HEK293 (cell line): ENCODE measurements around the gene ATP5PO.

Experiments used
- FEZF1 ChIP-seq: fragments of 450-650 bp; formaldehyde crosslinking; IDR thresholded peaks from 2 replicates; pipeline ENCODE4 v1.5.1; 2016; ENCODE audit warnings: missing biosample characterization, missing genetic modification characterization
- GLIS1 ChIP-seq: fragments of 450-650 bp; formaldehyde crosslinking; IDR thresholded peaks from 2 replicates; pipeline ENCODE4 v1.5.1; 2016; ENCODE audit warnings: missing biosample characterization, missing genetic modification characterization
- HOXA7 ChIP-seq: sonication (generic); formaldehyde crosslinking; IDR thresholded peaks from 2 replicates; pipeline ENCODE4 v1.8.1; 2022; ENCODE audit warnings: missing genetic modification reagents, borderline replicate concordance
- KLF10 ChIP-seq: fragments of 450-650 bp; IDR thresholded peaks from 2 replicates; pipeline ENCODE4 v1.5.1; 2018; ENCODE audit warnings: missing biosample characterization, mild to moderate bottlenecking, missing genetic modification characterization
- KLF8 ChIP-seq: fragments of 450-650 bp; formaldehyde crosslinking; IDR thresholded peaks from 2 replicates; pipeline ENCODE4 v1.5.1; 2016; ENCODE audit warnings: missing biosample characterization, missing genetic modification characterization
- OSR2 ChIP-seq: fragments of 450-650 bp; formaldehyde crosslinking; IDR thresholded peaks from 2 replicates; pipeline ENCODE4 v1.5.1; 2016; ENCODE audit warnings: missing biosample characterization, missing genetic modification characterization
- PRDM4 ChIP-seq: fragments of 450-650 bp; formaldehyde crosslinking; IDR thresholded peaks from 2 replicates; pipeline ENCODE4 v1.5.1; 2017; ENCODE audit warnings: missing biosample characterization, missing genetic modification characterization
- PRDM6 ChIP-seq: fragments of 450-650 bp; formaldehyde crosslinking; IDR thresholded peaks from 2 replicates; pipeline ENCODE4 v1.5.1; 2017; ENCODE audit warnings: missing biosample characterization, missing genetic modification characterization
- SCRT1 ChIP-seq: fragments of 450-650 bp; formaldehyde crosslinking; IDR thresholded peaks from 2 replicates; pipeline ENCODE4 v1.5.1; 2016; ENCODE audit warnings: missing biosample characterization, missing genetic modification characterization, borderline replicate concordance
- YY1 ChIP-seq: fragments of 450-650 bp; formaldehyde crosslinking; IDR thresholded peaks from 2 replicates; pipeline ENCODE4 v1.5.1; 2018; ENCODE audit warnings: missing biosample characterization, missing genetic modification characterization
- ZFHX2 ChIP-seq: fragments of 450-650 bp; formaldehyde crosslinking; conservative IDR thresholded peaks from 2 replicates; pipeline ENCODE4 v1.5.1; 2016; ENCODE audit warnings: missing biosample characterization, missing genetic modification characterization
- ZFP69B ChIP-seq: fragments of 450-650 bp; formaldehyde crosslinking; IDR thresholded peaks from 2 replicates; pipeline ENCODE4 v1.5.1; 2016; ENCODE audit warnings: missing biosample characterization, missing genetic modification characterization
- ZNF184 ChIP-seq: fragments of 450-650 bp; IDR thresholded peaks from 2 replicates; pipeline ENCODE4 v1.5.1; 2018; ENCODE audit warnings: missing biosample characterization, mild to moderate bottlenecking, missing genetic modification characterization
- ZNF2 ChIP-seq: fragments of 450-650 bp; formaldehyde crosslinking; IDR thresholded peaks from 2 replicates; pipeline ENCODE4 v1.5.1; 2016; ENCODE audit warnings: missing biosample characterization, missing genetic modification characterization
- ZNF394 ChIP-seq: fragments of 450-650 bp; formaldehyde crosslinking; IDR thresholded peaks from 2 replicates; pipeline ENCODE4 v1.5.1; 2016; ENCODE audit warnings: missing biosample characterization, missing genetic modification characterization, mild to moderate bottlenecking, moderate library complexity, borderline replicate concordance
- ZNF473 ChIP-seq: fragments of 450-650 bp; formaldehyde crosslinking; IDR thresholded peaks from 2 replicates; pipeline ENCODE4 v1.5.1; 2017; ENCODE audit warnings: missing biosample characterization, missing genetic modification characterization
- ZNF518A ChIP-seq: fragments of 450-650 bp; formaldehyde crosslinking; conservative IDR thresholded peaks from 2 replicates; pipeline ENCODE4 v1.5.1; 2016; ENCODE audit warnings: low read depth, missing biosample characterization, missing genetic modification characterization
- ZNF558 ChIP-seq: fragments of 450-650 bp; formaldehyde crosslinking; IDR thresholded peaks from 2 replicates; pipeline ENCODE4 v1.5.1; 2016; ENCODE audit warnings: missing biosample characterization, missing genetic modification characterization
- ZNF561 ChIP-seq: fragments of 450-650 bp; IDR thresholded peaks from 2 replicates; pipeline ENCODE4 v1.5.1; 2018; ENCODE audit warnings: missing biosample characterization, missing genetic modification characterization, borderline replicate concordance
- ZNF571 ChIP-seq: fragments of 450-650 bp; formaldehyde crosslinking; IDR thresholded peaks from 2 replicates; pipeline ENCODE4 v1.5.0; 2017; ENCODE audit warnings: missing biosample characterization, missing genetic modification characterization
- ZNF596 ChIP-seq: fragments of 450-650 bp; IDR thresholded peaks from 2 replicates; pipeline ENCODE4 v1.5.0; 2018; ENCODE audit warnings: missing biosample characterization, mild to moderate bottlenecking, missing genetic modification characterization, moderate library complexity
- ZNF629 ChIP-seq: fragments of 450-650 bp; formaldehyde crosslinking; IDR thresholded peaks from 2 replicates; pipeline ENCODE4 v1.5.1; 2017; ENCODE audit warnings: missing biosample characterization, missing genetic modification characterization
- ZNF660 ChIP-seq: fragments of 450-650 bp; IDR thresholded peaks from 2 replicates; pipeline ENCODE4 v1.5.1; 2018; ENCODE audit warnings: missing biosample characterization, mild to moderate bottlenecking, missing genetic modification characterization
- ZNF768 ChIP-seq: fragments of 450-650 bp; formaldehyde crosslinking; IDR thresholded peaks from 2 replicates; pipeline ENCODE4 v1.5.1; 2018; ENCODE audit warnings: missing biosample characterization, mild to moderate bottlenecking, missing genetic modification characterization
- ZNF837 ChIP-seq: fragments of 450-650 bp; formaldehyde crosslinking; IDR thresholded peaks from 2 replicates; pipeline ENCODE4 v1.5.1; 2016; ENCODE audit warnings: missing biosample characterization, missing genetic modification characterization
- ZSCAN23 ChIP-seq: fragments of 450-650 bp; formaldehyde crosslinking; IDR thresholded peaks from 2 replicates; pipeline ENCODE4 v1.5.1; 2016; ENCODE audit warnings: missing biosample characterization, missing genetic modification characterization
- TF ChIP-seq, protein P1 (sequence below): fragments of 450-650 bp; formaldehyde crosslinking; IDR thresholded peaks from 2 replicates; pipeline ENCODE4 v1.5.1; 2017; ENCODE audit warnings: missing biosample characterization, missing genetic modification characterization
- TF ChIP-seq, protein P2 (sequence below): fragments of 450-650 bp; formaldehyde crosslinking; IDR thresholded peaks from 2 replicates; pipeline ENCODE4 v1.5.1; 2017; ENCODE audit warnings: missing biosample characterization, missing genetic modification characterization

Gene ATP5PO

GRCh38 chr21:33947451-33948095 is 32.0 kb upstream of the ATP5PO start (continued):
- TF ChIP-seq ZNF473 (tag by site-specific recombination): no peak
- TF ChIP-seq YY1 (tag by site-specific recombination): no peak
- TF ChIP-seq OSR2 (tag by site-specific recombination): peak; percentile 23
- peak; percentile 77 for TF ChIP-seq ZNF660 (tag by site-specific recombination)
- peak; percentile 88 for TF ChIP-seq KLF8 (tag by site-specific recombination)
- peak; percentile 97 for TF ChIP-seq KLF10 (tag by site-specific recombination)
- peak; percentile 44 for TF ChIP-seq ZNF518A (tag by site-specific recombination)
- 0 out of 2 replicates have a peak, but pooled peaks have one; percentile 79 for TF ChIP-seq ZNF184 (tag by site-specific recombination)
- no peak for TF ChIP-seq HOXA7
- TF ChIP-seq GLIS1 (tag by site-specific recombination): peak; percentile 39
- TF ChIP-seq FEZF1 (tag by site-specific recombination): peak; percentile 40; the same call in 1 of the 2 replicates
- no peak for TF ChIP-seq ZNF596 (tag by site-specific recombination)
- peak; percentile 81 for TF ChIP-seq ZNF558 (tag by site-specific recombination)
- peak; percentile 84; the same call in 1 of the 2 replicates for TF ChIP-seq PRDM6
- no peak for TF ChIP-seq ZNF571
- 0 out of 2 replicates have a peak, but pooled peaks have one; percentile 34 for TF ChIP-seq ZNF2 (tag by site-specific recombination)
- TF ChIP-seq ZNF561 (tag by site-specific recombination): 0 out of 2 replicates have a peak, but pooled peaks have one; percentile 56
- 0 out of 2 replicates have a peak, but pooled peaks have one; percentile 22 for TF ChIP-seq PRDM4 (tag by site-specific recombination)
- peak; percentile 87 for TF ChIP-seq ZNF629 (tag by site-specific recombination)
- TF ChIP-seq, protein P1, sequence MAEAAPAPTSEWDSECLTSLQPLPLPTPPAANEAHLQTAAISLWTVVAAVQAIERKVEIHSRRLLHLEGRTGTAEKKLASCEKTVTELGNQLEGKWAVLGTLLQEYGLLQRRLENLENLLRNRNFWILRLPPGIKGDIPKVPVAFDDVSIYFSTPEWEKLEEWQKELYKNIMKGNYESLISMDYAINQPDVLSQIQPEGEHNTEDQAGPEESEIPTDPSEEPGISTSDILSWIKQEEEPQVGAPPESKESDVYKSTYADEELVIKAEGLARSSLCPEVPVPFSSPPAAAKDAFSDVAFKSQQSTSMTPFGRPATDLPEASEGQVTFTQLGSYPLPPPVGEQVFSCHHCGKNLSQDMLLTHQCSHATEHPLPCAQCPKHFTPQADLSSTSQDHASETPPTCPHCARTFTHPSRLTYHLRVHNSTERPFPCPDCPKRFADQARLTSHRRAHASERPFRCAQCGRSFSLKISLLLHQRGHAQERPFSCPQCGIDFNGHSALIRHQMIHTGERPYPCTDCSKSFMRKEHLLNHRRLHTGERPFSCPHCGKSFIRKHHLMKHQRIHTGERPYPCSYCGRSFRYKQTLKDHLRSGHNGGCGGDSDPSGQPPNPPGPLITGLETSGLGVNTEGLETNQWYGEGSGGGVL: peak; percentile 33; the same call in 1 of the 2 replicates
- TF ChIP-seq, protein P2, sequence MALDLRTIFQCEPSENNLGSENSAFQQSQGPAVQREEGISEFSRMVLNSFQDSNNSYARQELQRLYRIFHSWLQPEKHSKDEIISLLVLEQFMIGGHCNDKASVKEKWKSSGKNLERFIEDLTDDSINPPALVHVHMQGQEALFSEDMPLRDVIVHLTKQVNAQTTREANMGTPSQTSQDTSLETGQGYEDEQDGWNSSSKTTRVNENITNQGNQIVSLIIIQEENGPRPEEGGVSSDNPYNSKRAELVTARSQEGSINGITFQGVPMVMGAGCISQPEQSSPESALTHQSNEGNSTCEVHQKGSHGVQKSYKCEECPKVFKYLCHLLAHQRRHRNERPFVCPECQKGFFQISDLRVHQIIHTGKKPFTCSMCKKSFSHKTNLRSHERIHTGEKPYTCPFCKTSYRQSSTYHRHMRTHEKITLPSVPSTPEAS: peak; percentile 31
- TF ChIP-seq SCRT1 (tag by site-specific recombination): peak; percentile 71
- 0 out of 2 replicates have a peak, but pooled peaks have one; percentile 35 for TF ChIP-seq ZSCAN23 (tag by site-specific recombination)
- TF ChIP-seq ZFP69B (tag by site-specific recombination): peak; percentile 46; the same call in 1 of the 2 replicates
- TF ChIP-seq ZNF394 (tag by site-specific recombination): peak; percentile 29
- peak; percentile 61 for TF ChIP-seq ZFHX2 (tag by site-specific recombination)
- no peak for TF ChIP-seq ZNF768 (tag by site-specific recombination)
- TF ChIP-seq ZNF837 (tag by site-specific recombination): no peak
